Measurements from ENCODE around the gene EMCN. TPM values are rescaled to one million over a fixed set of nuclear protein-coding genes. Genes with fewer than 3 reads are reported as not detected.

Gene EMCN, protein sequence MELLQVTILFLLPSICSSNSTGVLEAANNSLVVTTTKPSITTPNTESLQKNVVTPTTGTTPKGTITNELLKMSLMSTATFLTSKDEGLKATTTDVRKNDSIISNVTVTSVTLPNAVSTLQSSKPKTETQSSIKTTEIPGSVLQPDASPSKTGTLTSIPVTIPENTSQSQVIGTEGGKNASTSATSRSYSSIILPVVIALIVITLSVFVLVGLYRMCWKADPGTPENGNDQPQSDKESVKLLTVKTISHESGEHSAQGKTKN
- total RNA-seq = 10 to 100 TPM; 14.7 to 49.6 (median 36.4) TPM

GRCh38 chr4:100517864-100518341 lies at the start of gene EMCN:
EMCN (minus strand) TSS chr4:100518022; CDS start chr4:100517914, 108 bp downstream.
- Histone ChIP-seq H3K27me3 (no peaks in the 10 kb centered on the region), H3K36me3 (no peaks in the 10 kb centered on the region), H3K4me3 (peak within 1 kb of the TSS in 3 of 4 donors; percentile 19 to 41 (median 34)), H3K27ac (peak within 1 kb of the TSS in 3 of 4 donors; percentile 21 to 63 (median 59)), H3K9me3 (no peaks in the 10 kb centered on the region), H3K4me1 (no peaks in the 10 kb centered on the region)
- TF ChIP-seq CTCF (IDR thresholded peaks at IDR 0.05) (no peak), POLR2A (IDR thresholded peaks at IDR 0.05) (peak in 1 of 4 donors; percentile 15)
- DNase-seq (no peak), ATAC-seq (ENCODE audit: low FRiP score in 2 of 2) (no peak)
- WGBS, 2 donors = 26 to 31% methylated on average over 3 of the region's 3 CpGs

DNA sequence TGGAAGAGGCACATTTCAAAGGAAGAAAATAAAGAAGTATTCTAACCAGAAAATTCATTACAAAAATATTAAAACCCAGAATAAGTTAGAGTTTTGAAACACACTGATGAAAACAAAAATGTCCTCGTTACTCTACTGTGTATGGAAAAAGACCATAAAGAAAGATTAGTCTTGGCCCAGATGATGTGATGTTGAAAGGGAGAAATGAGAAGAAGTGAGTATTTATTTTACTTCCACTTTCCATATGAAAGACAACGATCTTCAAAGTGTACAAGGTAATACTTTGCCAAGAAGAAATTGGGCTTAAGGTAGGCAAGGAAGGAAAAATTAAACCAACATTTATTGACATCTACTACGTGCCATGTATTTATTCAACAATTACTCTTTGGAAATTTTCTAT lies 48.6 kb upstream of the EMCN start:
- no peak overlapping the region for H3K4me3 ChIP-seq

GRCh38 chr4:100557306-100557705 lies 39.5 kb upstream of the EMCN start:
- 86 to 94% methylated on average over 2 of the region's 2 CpGs for WGBS, 2 donors
- ATAC-seq (ENCODE audit: low FRiP score in 2 of 2) = no peak

More for the DNA sequence above, 48.6 kb upstream of the EMCN start:
- H3K4me1 ChIP-seq = peaks cover 0 to 2% (median 0%) of the 10 kb centered on the region in 4 donors
- no peaks in the 10 kb centered on the region for H3K27me3 ChIP-seq
- no peaks in the 10 kb centered on the region for H3K9me3 ChIP-seq
- 67% methylated on average over 3 of the region's 3 CpGs for WGBS, 2 donors
- no peak for TF ChIP-seq POLR2AphosphoS5 (IDR thresholded peaks at IDR 0.05)
- TF ChIP-seq POLR2A (IDR thresholded peaks at IDR 0.05) = no peak
- no peak for TF ChIP-seq CTCF (IDR thresholded peaks at IDR 0.05)
- no peak for TF ChIP-seq EP300 (IDR thresholded peaks at IDR 0.05)
- no peaks in the 10 kb centered on the region for H3K36me3 ChIP-seq
- DNase-seq = no peak
- H3K27ac ChIP-seq = no peak overlapping the region
- ATAC-seq (ENCODE audit: low FRiP score in 2 of 2) = no peak

DNA sequence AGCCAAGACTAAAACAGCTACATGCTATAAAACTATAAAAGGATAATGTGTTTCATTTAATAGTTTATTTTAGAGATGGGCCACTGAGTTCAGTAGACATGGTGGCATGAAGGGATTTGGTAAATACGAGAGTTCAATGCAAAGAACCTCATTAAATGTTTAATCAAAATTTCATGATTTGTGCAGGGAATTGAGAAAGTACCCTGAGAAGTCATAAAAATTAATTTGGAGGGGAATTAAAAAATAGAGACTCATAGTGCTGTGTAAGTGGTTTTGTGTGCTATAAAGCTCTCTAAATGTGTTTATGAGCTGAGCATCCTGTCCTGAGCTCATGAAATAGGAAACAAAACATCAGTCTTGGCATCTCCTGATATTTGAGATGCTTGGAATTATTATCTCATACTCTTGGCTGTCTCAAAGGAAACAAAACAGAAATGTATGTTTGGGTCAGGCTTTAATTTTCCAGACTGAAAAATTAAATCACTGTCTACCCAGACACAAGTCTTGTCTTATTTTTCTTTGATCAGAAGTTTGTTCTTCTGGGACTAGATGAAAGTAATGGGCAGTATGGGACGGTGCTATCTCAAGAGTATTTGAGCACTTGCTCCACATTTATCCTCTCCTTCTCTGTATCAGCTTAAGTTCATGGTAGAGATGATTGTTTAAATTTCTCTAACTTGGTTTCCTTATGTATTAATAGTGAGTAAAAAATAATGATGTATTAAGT lies 38.0 kb upstream of the EMCN start:
- 69 to 76% methylated on average over 2 of the region's 2 CpGs for WGBS, 2 donors
- H3K36me3 ChIP-seq = no peaks in the 10 kb centered on the region
- no peaks in the 10 kb centered on the region for H3K4me1 ChIP-seq
- no peaks in the 10 kb centered on the region for H3K9me3 ChIP-seq
- H3K4me3 ChIP-seq = no peak overlapping the region
- TF ChIP-seq POLR2AphosphoS5 (IDR thresholded peaks at IDR 0.05) (no peak), POLR2A (IDR thresholded peaks at IDR 0.05) (no peak), CTCF (IDR thresholded peaks at IDR 0.05) (no peak), EP300 (IDR thresholded peaks at IDR 0.05) (no peak)
- no peak for DNase-seq
- no peaks in the 10 kb centered on the region for H3K27me3 ChIP-seq
- H3K27ac ChIP-seq = peak overlapping the region in 1 of 4 donors; percentile 5
- ATAC-seq (ENCODE audit: low FRiP score in 2 of 2) = peak in 1 of 2 donors; percentile 52

More at GRCh38 chr4:100557306-100557705, 39.5 kb upstream of the EMCN start:
- Histone ChIP-seq H3K27ac (no peak overlapping the region), H3K27me3 (no peaks in the 10 kb centered on the region), H3K36me3 (no peaks in the 10 kb centered on the region), H3K4me3 (no peak overlapping the region), H3K9me3 (no peaks in the 10 kb centered on the region), H3K4me1 (no peaks in the 10 kb centered on the region)
- TF ChIP-seq POLR2A (IDR thresholded peaks at IDR 0.05) (no peak), EP300 (IDR thresholded peaks at IDR 0.05) (no peak), POLR2AphosphoS5 (IDR thresholded peaks at IDR 0.05) (no peak), CTCF (IDR thresholded peaks at IDR 0.05) (no peak)
- no peak for DNase-seq
